HEK293 (cell line): ENCODE data around the gene GRM4.

Source experiments
- CTCF ChIA-PET: fragments of 350-600 bp; formaldehyde crosslinking; extraction: SDS; loops from one replicate; lab custom pipeline; 2021; ENCODE audit warnings: antibody characterized with exemption; lab: Yijun Ruan, JAX
- POLR2A ChIA-PET: fragments of 300-600 bp; formaldehyde crosslinking; extraction: SDS; loops from one replicate; lab custom pipeline; 2020; ENCODE audit warnings: antibody characterized with exemption, inconsistent platforms; lab: Yijun Ruan, JAX
- H3K27ac ChIP-seq: fragments of 200-500 bp; sonication (Bioruptor generic); 2 replicates; pipeline ENCODE4 v1.5.1; 2014; ENCODE audit warnings: low read depth, low read length, control low read depth, inconsistent platforms; ENCODE audit errors: extremely low read depth
- H3K36me3 ChIP-seq, 2 experiments: fragments of 200-500 bp in 1 of 2; sonication (Bioruptor generic) in 1 of 2; 1 replicate in 1 of 2; 2 replicates in 1 of 2; pipeline ENCODE4 v1.5.1; 2014 to 2017; ENCODE audit warnings: inconsistent platforms in 2 of 2, low read length in 2 of 2; ENCODE audit not compliant: control insufficient read depth in 2 of 2, insufficient read depth in 1 of 2
- H3K4me1 ChIP-seq: fragments of 200-500 bp; sonication (Bioruptor generic); 2 replicates; pipeline ENCODE4 v1.5.1; 2014; ENCODE audit warnings: mild to moderate bottlenecking, low read length, inconsistent platforms; ENCODE audit not compliant: control insufficient read depth, insufficient read depth
- H3K4me3 ChIP-seq: 2 replicates; pipeline ENCODE4 v1.5.1; 2011; ENCODE audit warnings: low read depth, mild to moderate bottlenecking, control low read depth, low read length, moderate library complexity
- H3K9me3 ChIP-seq: fragments of 200-500 bp; sonication (Bioruptor generic); 2 replicates; pipeline ENCODE4 v1.5.1; 2014; ENCODE audit warnings: low read depth, low read length, inconsistent platforms; ENCODE audit not compliant: control insufficient read depth, insufficient read depth
- GLI4 ChIP-seq: fragments of 450-650 bp; formaldehyde crosslinking; IDR thresholded peaks from 2 replicates; pipeline ENCODE4 v1.5.1; 2016; ENCODE audit warnings: missing biosample characterization, missing genetic modification characterization
- MZF1 ChIP-seq: fragments of 450-650 bp; formaldehyde crosslinking; IDR thresholded peaks from 2 replicates; pipeline ENCODE4 v1.5.1; 2017; ENCODE audit warnings: missing biosample characterization, missing genetic modification characterization, borderline replicate concordance
- RBAK ChIP-seq: fragments of 450-650 bp; formaldehyde crosslinking; IDR thresholded peaks from 2 replicates; pipeline ENCODE4 v1.5.1; 2016; ENCODE audit warnings: missing biosample characterization, missing genetic modification characterization
- SCRT2 ChIP-seq: fragments of 450-650 bp; formaldehyde crosslinking; IDR thresholded peaks from 2 replicates; pipeline ENCODE4 v1.5.1; 2016; ENCODE audit warnings: missing biosample characterization, missing genetic modification characterization
- YY1 ChIP-seq: fragments of 450-650 bp; formaldehyde crosslinking; IDR thresholded peaks from 2 replicates; pipeline ENCODE4 v1.5.1; 2018; ENCODE audit warnings: missing biosample characterization, missing genetic modification characterization
- ZFP69B ChIP-seq: fragments of 450-650 bp; formaldehyde crosslinking; IDR thresholded peaks from 2 replicates; pipeline ENCODE4 v1.5.1; 2016; ENCODE audit warnings: missing biosample characterization, missing genetic modification characterization
- ZNF16 ChIP-seq: fragments of 450-650 bp; formaldehyde crosslinking; IDR thresholded peaks from 2 replicates; pipeline ENCODE4 v1.5.1; 2016; ENCODE audit warnings: low read depth, missing biosample characterization, missing genetic modification characterization
- ZNF174 ChIP-seq: fragments of 450-650 bp; formaldehyde crosslinking; IDR thresholded peaks from 2 replicates; pipeline ENCODE4 v1.5.0; 2017; ENCODE audit warnings: missing biosample characterization, mild to moderate bottlenecking, missing genetic modification characterization
- ZNF223 ChIP-seq: fragments of 450-650 bp; formaldehyde crosslinking; IDR thresholded peaks from 2 replicates; pipeline ENCODE4 v1.5.1; 2016; ENCODE audit warnings: missing biosample characterization, missing genetic modification characterization
- ZNF768 ChIP-seq: fragments of 450-650 bp; formaldehyde crosslinking; IDR thresholded peaks from 2 replicates; pipeline ENCODE4 v1.5.1; 2018; ENCODE audit warnings: missing biosample characterization, mild to moderate bottlenecking, missing genetic modification characterization
- ZNF785 ChIP-seq: fragments of 450-650 bp; formaldehyde crosslinking; IDR thresholded peaks from 2 replicates; pipeline ENCODE4 v1.5.1; 2016; ENCODE audit warnings: missing biosample characterization, missing genetic modification characterization
- TF ChIP-seq, protein P1 (sequence below): fragments of 450-650 bp; formaldehyde crosslinking; IDR thresholded peaks from 2 replicates; pipeline ENCODE4 v1.5.1; 2016; ENCODE audit warnings: missing biosample characterization, missing genetic modification characterization
- TF ChIP-seq, protein P2 (sequence below): fragments of 450-650 bp; formaldehyde crosslinking; IDR thresholded peaks from 2 replicates; pipeline ENCODE4 v1.5.1; 2016; ENCODE audit warnings: missing biosample characterization, missing genetic modification characterization
- TF ChIP-seq, protein P3 (sequence below): fragments of 450-650 bp; formaldehyde crosslinking; IDR thresholded peaks from 2 replicates; pipeline ENCODE4 v1.5.1; 2016; ENCODE audit warnings: missing biosample characterization, missing genetic modification characterization, low read depth
- TF ChIP-seq, protein P4 (sequence below): fragments of 450-650 bp; formaldehyde crosslinking; IDR thresholded peaks from 2 replicates; pipeline ENCODE4 v1.5.1; 2017; ENCODE audit warnings: missing biosample characterization, missing genetic modification characterization
- TF ChIP-seq, protein P5 (sequence below): fragments of 450-650 bp; formaldehyde crosslinking; IDR thresholded peaks from 2 replicates; pipeline ENCODE4 v1.5.1; 2016; ENCODE audit warnings: missing biosample characterization, missing genetic modification characterization
- TF ChIP-seq, protein P6 (sequence below): fragments of 450-650 bp; formaldehyde crosslinking; IDR thresholded peaks from 2 replicates; pipeline ENCODE4 v1.5.1; 2017; ENCODE audit warnings: missing biosample characterization, missing genetic modification characterization
- TF ChIP-seq, protein P7 (sequence below): fragments of 450-650 bp; formaldehyde crosslinking; IDR thresholded peaks from 2 replicates; pipeline ENCODE4 v1.5.1; 2016; ENCODE audit warnings: missing biosample characterization, missing genetic modification characterization
- TF ChIP-seq, protein P8 (sequence below): sonication (generic); formaldehyde crosslinking; IDR thresholded peaks from 2 replicates; pipeline ENCODE4 v1.8.1; 2022; ENCODE audit warnings: mild to moderate bottlenecking, moderate library complexity, missing genetic modification reagents

Gene GRM4

DNA sequence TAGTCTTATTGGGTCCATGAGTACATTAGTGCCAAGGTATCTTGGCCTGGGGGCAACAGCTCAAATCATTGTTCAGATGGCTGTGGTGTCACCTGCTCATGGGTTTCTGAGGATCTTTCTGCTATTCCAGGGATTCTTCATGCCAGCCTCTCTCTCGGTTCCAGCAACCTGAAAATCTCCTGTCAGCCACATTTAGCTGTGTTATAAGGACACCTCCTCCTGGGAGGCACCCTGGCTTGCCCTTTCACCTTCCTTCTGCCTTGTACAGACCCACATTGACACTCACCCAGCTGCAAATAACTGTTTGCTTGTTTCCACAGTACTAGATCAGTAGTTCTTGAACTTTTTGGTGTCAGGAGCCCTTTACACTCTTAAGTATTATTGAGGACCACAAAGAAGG is 159.9 kb downstream of the GRM4 start (continued):
- TF ChIP-seq, protein P1, sequence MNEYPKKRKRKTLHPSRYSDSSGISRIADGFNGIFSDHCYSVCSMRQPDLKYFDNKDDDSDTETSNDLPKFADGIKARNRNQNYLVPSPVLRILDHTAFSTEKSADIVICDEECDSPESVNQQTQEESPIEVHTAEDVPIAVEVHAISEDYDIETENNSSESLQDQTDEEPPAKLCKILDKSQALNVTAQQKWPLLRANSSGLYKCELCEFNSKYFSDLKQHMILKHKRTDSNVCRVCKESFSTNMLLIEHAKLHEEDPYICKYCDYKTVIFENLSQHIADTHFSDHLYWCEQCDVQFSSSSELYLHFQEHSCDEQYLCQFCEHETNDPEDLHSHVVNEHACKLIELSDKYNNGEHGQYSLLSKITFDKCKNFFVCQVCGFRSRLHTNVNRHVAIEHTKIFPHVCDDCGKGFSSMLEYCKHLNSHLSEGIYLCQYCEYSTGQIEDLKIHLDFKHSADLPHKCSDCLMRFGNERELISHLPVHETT (tag by site-specific recombination) = no peak
- TF ChIP-seq GLI4 (no peak), ZNF174 (tag by site-specific recombination) (no peak), ZNF785 (tag by site-specific recombination) (no peak), YY1 (tag by site-specific recombination) (no peak)
- TF ChIP-seq, protein P2, sequence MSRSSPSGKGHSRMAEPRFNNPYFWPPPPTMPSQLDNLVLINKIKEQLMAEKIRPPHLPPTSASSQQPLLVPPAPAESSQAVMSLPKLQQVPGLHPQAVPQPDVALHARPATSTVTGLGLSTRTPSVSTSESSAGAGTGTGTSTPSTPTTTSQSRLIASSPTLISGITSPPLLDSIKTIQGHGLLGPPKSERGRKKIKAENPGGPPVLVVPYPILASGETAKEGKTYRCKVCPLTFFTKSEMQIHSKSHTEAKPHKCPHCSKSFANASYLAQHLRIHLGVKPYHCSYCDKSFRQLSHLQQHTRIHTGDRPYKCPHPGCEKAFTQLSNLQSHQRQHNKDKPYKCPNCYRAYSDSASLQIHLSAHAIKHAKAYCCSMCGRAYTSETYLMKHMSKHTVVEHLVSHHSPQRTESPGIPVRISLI (tag by site-specific recombination) = no peak
- TF ChIP-seq, protein P3, sequence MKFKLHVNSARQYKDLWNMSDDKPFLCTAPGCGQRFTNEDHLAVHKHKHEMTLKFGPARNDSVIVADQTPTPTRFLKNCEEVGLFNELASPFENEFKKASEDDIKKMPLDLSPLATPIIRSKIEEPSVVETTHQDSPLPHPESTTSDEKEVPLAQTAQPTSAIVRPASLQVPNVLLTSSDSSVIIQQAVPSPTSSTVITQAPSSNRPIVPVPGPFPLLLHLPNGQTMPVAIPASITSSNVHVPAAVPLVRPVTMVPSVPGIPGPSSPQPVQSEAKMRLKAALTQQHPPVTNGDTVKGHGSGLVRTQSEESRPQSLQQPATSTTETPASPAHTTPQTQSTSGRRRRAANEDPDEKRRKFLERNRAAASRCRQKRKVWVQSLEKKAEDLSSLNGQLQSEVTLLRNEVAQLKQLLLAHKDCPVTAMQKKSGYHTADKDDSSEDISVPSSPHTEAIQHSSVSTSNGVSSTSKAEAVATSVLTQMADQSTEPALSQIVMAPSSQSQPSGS (tag by site-specific recombination) = no peak
- TF ChIP-seq, protein P4, sequence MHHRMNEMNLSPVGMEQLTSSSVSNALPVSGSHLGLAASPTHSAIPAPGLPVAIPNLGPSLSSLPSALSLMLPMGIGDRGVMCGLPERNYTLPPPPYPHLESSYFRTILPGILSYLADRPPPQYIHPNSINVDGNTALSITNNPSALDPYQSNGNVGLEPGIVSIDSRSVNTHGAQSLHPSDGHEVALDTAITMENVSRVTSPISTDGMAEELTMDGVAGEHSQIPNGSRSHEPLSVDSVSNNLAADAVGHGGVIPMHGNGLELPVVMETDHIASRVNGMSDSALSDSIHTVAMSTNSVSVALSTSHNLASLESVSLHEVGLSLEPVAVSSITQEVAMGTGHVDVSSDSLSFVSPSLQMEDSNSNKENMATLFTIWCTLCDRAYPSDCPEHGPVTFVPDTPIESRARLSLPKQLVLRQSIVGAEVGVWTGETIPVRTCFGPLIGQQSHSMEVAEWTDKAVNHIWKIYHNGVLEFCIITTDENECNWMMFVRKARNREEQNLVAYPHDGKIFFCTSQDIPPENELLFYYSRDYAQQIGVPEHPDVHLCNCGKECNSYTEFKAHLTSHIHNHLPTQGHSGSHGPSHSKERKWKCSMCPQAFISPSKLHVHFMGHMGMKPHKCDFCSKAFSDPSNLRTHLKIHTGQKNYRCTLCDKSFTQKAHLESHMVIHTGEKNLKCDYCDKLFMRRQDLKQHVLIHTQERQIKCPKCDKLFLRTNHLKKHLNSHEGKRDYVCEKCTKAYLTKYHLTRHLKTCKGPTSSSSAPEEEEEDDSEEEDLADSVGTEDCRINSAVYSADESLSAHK (tag by site-specific recombination) = no peak
- TF ChIP-seq, protein P5, sequence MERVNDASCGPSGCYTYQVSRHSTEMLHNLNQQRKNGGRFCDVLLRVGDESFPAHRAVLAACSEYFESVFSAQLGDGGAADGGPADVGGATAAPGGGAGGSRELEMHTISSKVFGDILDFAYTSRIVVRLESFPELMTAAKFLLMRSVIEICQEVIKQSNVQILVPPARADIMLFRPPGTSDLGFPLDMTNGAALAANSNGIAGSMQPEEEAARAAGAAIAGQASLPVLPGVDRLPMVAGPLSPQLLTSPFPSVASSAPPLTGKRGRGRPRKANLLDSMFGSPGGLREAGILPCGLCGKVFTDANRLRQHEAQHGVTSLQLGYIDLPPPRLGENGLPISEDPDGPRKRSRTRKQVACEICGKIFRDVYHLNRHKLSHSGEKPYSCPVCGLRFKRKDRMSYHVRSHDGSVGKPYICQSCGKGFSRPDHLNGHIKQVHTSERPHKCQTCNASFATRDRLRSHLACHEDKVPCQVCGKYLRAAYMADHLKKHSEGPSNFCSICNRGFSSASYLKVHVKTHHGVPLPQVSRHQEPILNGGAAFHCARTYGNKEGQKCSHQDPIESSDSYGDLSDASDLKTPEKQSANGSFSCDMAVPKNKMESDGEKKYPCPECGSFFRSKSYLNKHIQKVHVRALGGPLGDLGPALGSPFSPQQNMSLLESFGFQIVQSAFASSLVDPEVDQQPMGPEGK = no peak
- TF ChIP-seq, protein P6, sequence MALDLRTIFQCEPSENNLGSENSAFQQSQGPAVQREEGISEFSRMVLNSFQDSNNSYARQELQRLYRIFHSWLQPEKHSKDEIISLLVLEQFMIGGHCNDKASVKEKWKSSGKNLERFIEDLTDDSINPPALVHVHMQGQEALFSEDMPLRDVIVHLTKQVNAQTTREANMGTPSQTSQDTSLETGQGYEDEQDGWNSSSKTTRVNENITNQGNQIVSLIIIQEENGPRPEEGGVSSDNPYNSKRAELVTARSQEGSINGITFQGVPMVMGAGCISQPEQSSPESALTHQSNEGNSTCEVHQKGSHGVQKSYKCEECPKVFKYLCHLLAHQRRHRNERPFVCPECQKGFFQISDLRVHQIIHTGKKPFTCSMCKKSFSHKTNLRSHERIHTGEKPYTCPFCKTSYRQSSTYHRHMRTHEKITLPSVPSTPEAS (tag by site-specific recombination) = no peak
- TF ChIP-seq, all 188 proteins: peak for 0

DNA sequence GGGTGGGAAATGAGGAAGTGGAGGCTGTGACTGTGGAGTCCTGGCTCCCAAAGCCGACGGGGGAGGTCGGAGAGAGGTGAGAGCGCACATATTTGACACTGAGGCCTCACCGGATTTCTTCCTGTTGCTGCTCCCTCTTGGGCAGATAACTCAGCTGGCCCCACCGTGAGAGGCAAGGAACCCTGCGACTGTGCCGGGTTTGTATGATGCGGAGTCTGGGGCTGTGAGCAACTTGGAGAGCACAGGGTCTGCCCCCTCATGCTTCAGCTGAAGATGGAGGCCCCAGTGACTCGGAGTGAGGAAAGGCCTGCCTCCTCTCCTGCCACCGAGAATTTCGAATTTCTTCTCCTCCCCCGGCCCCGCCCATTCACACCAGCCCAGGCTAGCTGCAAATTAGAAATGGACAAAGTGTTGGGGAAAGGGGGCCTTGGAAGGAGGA is 160.6 kb downstream of the GRM4 start:
- CTCF ChIA-PET = interaction anchor here (0.6 kb wide), 2 partner anchors 132 to 478 kb away, joined by 3 to 4 read pairs; no protein-coding TSS in a partner anchor
- POLR2A ChIA-PET = no interaction called here
- no peaks in the 10 kb centered on the region for H3K9me3 ChIP-seq
- no peak overlapping the region for H3K27ac ChIP-seq
- no peak overlapping the region for H3K4me3 ChIP-seq
- H3K36me3 ChIP-seq = no peaks in the 10 kb centered on the region
- peaks cover 7% of the 10 kb centered on the region; the same call in 1 of the 2 replicates for H3K4me1 ChIP-seq
- TF ChIP-seq ZFP69B (no peak), ZNF16 (tag by site-specific recombination) (no peak), ZNF223 (no peak), SCRT2 (tag by site-specific recombination) (no peak), RBAK (no peak), ZNF768 (no peak), MZF1 (tag by site-specific recombination) (no peak)
- TF ChIP-seq, protein P7, sequence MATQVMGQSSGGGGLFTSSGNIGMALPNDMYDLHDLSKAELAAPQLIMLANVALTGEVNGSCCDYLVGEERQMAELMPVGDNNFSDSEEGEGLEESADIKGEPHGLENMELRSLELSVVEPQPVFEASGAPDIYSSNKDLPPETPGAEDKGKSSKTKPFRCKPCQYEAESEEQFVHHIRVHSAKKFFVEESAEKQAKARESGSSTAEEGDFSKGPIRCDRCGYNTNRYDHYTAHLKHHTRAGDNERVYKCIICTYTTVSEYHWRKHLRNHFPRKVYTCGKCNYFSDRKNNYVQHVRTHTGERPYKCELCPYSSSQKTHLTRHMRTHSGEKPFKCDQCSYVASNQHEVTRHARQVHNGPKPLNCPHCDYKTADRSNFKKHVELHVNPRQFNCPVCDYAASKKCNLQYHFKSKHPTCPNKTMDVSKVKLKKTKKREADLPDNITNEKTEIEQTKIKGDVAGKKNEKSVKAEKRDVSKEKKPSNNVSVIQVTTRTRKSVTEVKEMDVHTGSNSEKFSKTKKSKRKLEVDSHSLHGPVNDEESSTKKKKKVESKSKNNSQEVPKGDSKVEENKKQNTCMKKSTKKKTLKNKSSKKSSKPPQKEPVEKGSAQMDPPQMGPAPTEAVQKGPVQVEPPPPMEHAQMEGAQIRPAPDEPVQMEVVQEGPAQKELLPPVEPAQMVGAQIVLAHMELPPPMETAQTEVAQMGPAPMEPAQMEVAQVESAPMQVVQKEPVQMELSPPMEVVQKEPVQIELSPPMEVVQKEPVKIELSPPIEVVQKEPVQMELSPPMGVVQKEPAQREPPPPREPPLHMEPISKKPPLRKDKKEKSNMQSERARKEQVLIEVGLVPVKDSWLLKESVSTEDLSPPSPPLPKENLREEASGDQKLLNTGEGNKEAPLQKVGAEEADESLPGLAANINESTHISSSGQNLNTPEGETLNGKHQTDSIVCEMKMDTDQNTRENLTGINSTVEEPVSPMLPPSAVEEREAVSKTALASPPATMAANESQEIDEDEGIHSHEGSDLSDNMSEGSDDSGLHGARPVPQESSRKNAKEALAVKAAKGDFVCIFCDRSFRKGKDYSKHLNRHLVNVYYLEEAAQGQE (tag by site-specific recombination) = no peak
- TF ChIP-seq, protein P8, sequence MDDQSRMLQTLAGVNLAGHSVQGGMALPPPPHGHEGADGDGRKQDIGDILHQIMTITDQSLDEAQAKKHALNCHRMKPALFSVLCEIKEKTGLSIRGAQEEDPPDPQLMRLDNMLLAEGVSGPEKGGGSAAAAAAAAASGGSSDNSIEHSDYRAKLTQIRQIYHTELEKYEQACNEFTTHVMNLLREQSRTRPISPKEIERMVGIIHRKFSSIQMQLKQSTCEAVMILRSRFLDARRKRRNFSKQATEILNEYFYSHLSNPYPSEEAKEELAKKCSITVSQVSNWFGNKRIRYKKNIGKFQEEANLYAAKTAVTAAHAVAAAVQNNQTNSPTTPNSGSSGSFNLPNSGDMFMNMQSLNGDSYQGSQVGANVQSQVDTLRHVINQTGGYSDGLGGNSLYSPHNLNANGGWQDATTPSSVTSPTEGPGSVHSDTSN (CRISPR knock-in tag) = no peak
- TF ChIP-seq, protein P2 (tag by site-specific recombination) = no peak
